GM21619 (cell line): ENCODE measurements around the gene CALML5.

Experiments
- ATAC-seq: cut with Tn5 transposase; IDR thresholded peaks from one replicate; pipeline ENCODE4 v1.9.1; 2021; ENCODE audit not compliant: unreplicated experiment

CALML5 gene

DNA sequence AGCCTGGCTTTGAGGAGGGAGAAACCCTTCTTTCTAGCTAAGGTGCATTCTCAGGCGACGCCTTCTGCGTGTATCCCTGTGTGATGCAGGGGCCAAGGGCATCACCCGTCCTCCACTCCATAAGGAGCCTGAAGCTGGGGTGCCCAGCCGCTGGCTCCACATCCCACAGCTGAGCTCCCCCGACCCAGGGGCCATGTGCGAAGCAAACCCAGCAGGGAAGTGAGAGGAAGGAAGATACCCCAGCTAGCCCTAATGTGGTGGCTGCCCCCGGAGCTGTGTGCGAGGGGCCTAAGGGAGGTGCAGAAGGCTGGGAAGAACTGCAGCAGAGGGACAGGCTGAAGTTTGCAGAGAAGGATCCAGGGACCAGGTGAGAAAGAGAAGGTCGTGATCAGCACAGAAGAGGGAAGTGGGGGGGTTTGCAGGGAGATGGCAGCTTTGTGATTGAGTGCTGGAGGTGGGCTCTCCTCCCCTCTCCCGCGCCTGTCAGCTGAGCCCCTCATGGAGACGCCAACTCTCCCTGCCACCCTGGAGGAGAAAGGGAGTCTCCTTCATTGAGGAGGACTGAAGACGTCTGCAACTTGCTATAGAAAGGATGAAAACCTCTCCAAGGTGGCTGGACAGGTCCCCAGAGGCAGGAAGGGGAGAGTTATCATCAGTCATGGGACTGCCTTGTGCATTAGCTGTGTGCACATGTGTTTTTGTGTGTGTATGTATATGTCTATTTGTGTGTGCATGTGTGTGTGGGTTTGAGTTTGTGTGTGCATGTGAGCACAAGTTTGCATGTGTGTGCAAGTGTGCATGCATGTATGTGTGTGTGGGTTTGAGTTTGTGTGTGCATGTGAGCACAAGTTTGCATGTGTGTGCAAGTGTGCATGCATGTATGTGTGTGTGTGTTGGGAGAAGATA, 3.5 kb upstream of the CALML5 start:
- ATAC-seq: no peak

GRCh38 chr10:5502061-5502521, 2.7 kb upstream of the CALML5 start:
- no peak for ATAC-seq

GRCh38 chr10:5500910-5501309, 1.5 kb upstream of the CALML5 start:
- no peak for ATAC-seq

GRCh38 chr10:5500162-5500670, 846 bp upstream of the CALML5 start:
- no peak for ATAC-seq

- ATAC-seq: no peak
These were observed 428 bp downstream of the CALML5 start for GRCh38 chr10:5498791-5499492.

DNA sequence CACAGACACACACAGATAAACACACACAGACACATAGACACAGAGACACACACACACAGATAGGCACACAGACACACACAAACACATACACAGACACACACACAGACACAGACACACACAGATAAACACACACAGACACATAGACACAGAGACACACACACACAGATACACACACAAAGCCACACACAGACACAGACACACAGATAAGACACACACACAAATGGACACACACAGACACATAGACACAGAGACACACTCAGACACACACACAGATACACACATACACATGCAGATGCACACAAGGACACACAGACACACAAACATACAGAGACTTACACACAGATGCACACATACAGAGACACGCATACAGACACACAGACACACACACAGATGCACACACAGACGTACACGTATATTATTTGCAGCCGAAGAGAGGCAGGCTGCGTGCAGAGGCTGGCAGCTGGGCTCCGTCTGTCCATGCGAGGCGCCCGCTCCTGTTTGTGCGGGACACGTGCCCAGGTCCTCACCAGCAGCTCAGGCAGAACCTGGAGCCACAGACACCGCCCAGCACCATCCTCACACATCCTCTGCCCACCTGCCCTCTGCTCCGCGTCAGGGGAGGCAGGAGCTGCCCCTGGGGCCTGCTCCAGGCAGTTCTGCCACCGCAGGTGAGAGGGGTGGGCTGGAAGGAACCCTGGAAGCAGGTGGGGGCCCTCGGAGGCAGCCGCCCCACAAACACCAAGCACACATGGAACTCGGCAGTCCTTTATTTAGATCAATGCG, 1.2 kb downstream of the CALML5 start:
- ATAC-seq: no peak

- ATAC-seq: no peak
These were observed 2.1 kb downstream of the CALML5 start for GRCh38 chr10:5497289-5497688.

GRCh38 chr10:5496261-5497250, 2.8 kb downstream of the CALML5 start:
- ATAC-seq: no peak

GRCh38 chr10:5494611-5495010, 4.8 kb downstream of the CALML5 start:
- ATAC-seq: no peak

DNA sequence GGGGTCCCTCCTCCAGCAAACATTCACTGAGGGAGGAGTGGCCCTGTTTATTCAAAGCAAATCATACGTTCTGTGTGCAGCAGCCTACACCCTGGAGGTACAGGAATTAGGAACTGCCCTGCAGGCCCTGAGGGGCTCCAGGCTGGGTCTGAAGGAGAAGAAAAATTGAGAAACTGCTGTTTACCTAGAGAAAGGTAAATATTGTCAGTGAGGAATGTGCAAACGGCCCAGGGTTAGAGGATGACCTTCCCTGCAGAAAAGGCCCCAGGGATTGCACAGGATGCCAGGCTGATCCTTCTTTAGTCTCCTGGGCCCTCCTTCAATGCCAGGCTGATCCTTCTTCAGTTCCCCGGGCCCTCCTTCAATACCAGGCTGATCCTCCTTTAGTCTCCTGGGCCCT, 5.7 kb downstream of the CALML5 start:
- ATAC-seq: no peak

DNA sequence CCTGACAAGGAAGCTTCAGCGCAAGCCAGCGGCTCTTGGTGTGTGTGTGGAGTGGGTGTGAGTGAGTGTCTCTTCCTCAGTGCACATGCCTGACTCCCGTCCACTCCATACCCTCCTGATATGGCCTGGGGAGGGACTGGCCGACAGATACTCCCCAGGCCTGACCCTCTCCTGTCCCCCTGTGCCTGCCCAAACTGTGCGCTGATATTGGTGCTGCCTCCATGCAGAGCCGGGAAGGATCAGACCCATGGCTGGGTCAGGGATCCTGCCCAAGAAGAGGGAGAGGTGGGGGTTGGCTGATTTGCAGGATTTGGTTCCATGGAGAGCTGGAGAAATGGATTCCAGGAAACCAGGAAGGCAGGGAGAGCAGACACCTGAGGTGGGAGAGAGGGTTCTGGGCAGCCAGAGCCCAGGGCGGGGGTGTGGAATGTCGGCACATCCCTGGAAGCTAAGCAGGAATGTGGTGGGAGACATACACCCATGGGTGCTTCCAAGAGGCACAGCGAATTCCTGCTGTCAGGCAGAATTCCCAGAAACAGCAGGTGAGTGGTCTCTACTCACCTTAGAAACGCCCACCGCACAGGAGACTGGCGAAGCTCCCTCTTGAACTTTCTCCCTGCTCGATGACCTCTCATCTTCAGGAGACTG, 6.3 kb downstream of the CALML5 start:
- ATAC-seq: no peak

- no peak for ATAC-seq
These were observed 7.0 kb downstream of the CALML5 start for GRCh38 chr10:5492322-5492855.

GRCh38 chr10:5491477-5491876, 7.9 kb downstream of the CALML5 start:
- ATAC-seq: no peak

- ATAC-seq: no peak
These were observed 8.5 kb downstream of the CALML5 start for GRCh38 chr10:5490698-5491464.

DNA sequence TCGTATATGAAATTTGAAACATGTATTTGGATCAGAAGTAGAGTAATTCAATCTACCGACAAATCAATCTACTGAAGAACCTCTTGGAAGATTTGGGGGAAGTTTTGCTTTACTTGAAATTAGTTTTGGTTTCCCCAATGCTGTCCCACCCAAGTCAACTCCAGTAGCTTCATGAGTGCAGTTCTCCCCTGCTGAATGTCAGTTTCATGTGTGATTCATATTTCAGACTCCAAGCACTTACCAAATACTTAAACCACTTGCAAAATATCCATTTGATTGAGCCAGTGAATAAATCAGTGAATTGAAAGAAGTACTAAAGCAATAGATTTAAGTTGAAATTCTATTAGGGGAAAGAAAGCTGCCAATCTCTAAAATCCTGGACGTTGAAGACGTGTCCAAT, 9.3 kb downstream of the CALML5 start:
- no peak for ATAC-seq

DNA sequence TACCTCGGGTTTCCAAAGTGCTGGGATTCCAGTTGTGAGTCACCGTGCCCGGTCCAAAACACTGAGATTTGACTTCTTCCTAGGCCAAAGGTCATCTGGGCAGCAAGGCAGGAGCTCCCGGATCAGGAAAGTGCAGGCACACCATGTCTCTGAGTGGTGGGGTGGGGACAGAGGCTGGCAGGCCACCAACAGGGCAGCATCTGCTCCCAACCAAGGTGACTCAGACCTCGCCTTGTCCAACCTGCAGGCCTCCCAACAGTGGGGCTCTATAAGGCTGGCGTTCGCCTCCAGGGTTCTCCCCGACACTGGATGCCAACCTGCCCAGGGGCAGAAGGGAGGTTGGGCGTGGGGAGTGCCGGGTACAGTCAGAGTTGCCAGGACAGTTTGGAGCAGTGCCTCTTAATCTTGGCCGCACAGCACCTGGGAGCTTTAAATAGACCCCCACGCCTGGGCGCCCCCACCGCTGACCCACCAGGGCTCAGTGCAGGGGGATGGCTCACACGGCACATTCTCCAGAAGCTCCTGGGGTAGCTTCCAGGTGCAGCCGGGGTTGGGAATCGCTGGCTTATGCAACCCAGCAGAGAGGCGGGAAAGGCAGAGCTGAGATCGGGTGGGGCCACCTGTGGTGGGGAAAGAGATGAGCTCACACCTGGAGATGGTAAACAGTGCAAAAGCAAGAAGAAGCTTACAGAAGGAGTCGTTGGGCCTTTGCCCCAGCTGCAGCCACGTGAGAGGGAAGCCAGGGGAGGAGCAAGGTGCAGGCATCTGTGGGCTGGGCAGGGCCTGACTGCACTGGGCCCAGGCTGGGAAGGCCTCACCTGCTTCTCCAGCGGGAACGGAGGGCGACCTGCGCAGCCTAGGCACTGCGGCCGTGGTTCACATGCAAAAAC, 10.9 kb downstream of the CALML5 start:
- no peak for ATAC-seq

GRCh38 chr10:5486853-5487235, 12.5 kb downstream of the CALML5 start:
- no peak for ATAC-seq
